ENCODE measurements around the gene MTRFR. TPM values are rescaled to one million over a fixed set of nuclear protein-coding genes. Genes with fewer than 3 reads are reported as not detected.

Gene MTRFR
- polyA plus RNA-seq, 1 donor (not counting 4 experiments of a cell fraction or from before 2014, with no cell fraction given), result 8.5 TPM

GRCh38 chr12:123261196-123261595 lies 28.0 kb downstream of the MTRFR start:
- H3K4me1 ChIP-seq (ENCODE audit: control insufficient read depth, extremely low read depth, insufficient read depth, low read length), result peaks cover 7% of the 10 kb centered on the region
- no peak overlapping the region for H3K4me3 ChIP-seq (ENCODE audit: control insufficient read depth in 2 of 3, extremely low read depth in 1 of 3, insufficient read depth in 2 of 3, low read depth in 1 of 3, low read length in 3 of 3)
- peaks cover 31 to 36% of the 10 kb centered on the region in 2 experiments for H3K36me3 ChIP-seq (ENCODE audit: control insufficient read depth in 2 of 2, extremely low read depth in 1 of 2, insufficient read depth in 2 of 2, low read length in 2 of 2)
- no peaks in the 10 kb centered on the region for H3K27me3 ChIP-seq (ENCODE audit: control insufficient read depth, extremely low read depth, insufficient read depth, low read length)
- dilution Hi-C loops (cut with MboI; ENCODE audit: extremely low pct_ligation_motif_present, low sequenced_read_pairs), result no loop called here
- H2AFZ ChIP-seq (ENCODE audit: control insufficient read depth, low read length), result no peak overlapping the region
- H3K9me1 ChIP-seq (ENCODE audit: control insufficient read depth, extremely low read depth, insufficient read depth, low read length), result no peaks in the 10 kb centered on the region
- H3K27ac ChIP-seq (ENCODE audit: control insufficient read depth, insufficient read depth, low read length), result no peak overlapping the region
- no peaks in the 10 kb centered on the region for H4K20me1 ChIP-seq (ENCODE audit: control insufficient read depth, extremely low read depth, insufficient read depth, low read length)
- H3K9me3 ChIP-seq (ENCODE audit: control insufficient read depth, low read depth, low read length), result no peaks in the 10 kb centered on the region
- H3K9ac ChIP-seq (ENCODE audit: control insufficient read depth, extremely low read depth, insufficient read depth, low read length), result no peak overlapping the region
- H3K79me2 ChIP-seq (ENCODE audit: control insufficient read depth, insufficient read depth, low read length), result peaks cover 21% of the 10 kb centered on the region
- TF ChIP-seq EZH2 (IDR thresholded peaks at IDR 0.05; ENCODE audit: low read length), result no peak
- TF ChIP-seq, protein P1, sequence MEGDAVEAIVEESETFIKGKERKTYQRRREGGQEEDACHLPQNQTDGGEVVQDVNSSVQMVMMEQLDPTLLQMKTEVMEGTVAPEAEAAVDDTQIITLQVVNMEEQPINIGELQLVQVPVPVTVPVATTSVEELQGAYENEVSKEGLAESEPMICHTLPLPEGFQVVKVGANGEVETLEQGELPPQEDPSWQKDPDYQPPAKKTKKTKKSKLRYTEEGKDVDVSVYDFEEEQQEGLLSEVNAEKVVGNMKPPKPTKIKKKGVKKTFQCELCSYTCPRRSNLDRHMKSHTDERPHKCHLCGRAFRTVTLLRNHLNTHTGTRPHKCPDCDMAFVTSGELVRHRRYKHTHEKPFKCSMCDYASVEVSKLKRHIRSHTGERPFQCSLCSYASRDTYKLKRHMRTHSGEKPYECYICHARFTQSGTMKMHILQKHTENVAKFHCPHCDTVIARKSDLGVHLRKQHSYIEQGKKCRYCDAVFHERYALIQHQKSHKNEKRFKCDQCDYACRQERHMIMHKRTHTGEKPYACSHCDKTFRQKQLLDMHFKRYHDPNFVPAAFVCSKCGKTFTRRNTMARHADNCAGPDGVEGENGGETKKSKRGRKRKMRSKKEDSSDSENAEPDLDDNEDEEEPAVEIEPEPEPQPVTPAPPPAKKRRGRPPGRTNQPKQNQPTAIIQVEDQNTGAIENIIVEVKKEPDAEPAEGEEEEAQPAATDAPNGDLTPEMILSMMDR (optimal IDR thresholded peaks at IDR 0.05 in 1 of 3, IDR thresholded peaks at IDR 0.05 in 1 of 3, conservative IDR thresholded peaks at IDR 0.05 in 1 of 3; ENCODE audit: extremely low read depth in 1 of 3, insufficient read depth in 2 of 3, low read length in 3 of 3), result no peak
- no peak for DNase-seq (ENCODE audit: low read depth, low spot score)
- H3K4me2 ChIP-seq (ENCODE audit: control insufficient read depth, extremely low read depth, insufficient read depth, low read depth, low read length), result no peak overlapping the region
- FAIRE-seq, result no peak

DNA sequence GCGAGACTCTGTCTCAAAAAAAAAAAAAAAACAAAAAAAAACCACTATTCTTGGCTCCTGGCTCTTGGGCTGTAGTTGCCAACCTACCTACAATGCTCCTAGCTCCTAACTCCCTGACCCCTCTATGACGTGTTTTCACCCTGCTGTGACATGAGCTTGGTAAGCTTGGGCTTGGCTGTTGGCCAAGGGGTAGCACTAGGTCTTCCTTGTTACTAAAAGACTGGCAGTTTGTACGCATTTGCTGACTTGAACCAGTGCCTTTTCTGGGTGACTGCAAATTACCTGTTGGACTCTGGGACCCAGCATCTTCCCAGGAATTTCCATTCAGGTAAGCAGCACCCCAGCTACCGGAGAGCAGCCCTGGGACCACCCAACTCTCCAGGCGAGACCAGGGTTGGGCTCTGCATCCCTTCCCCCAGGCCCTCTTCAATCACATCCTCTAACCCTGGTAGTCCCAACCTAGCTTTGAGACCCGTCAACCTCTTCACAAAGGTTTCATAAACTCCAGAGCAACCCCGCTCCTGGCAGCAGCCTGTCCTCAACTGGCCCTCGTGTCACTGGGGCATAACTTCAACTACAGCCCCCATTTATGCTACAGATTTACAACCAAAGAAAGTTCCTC lies 30.1 kb downstream of the MTRFR start:
- Histone ChIP-seq H3K9me1 (ENCODE audit: control insufficient read depth, extremely low read depth, insufficient read depth, low read length) (no peaks in the 10 kb centered on the region), H3K4me1 (ENCODE audit: control insufficient read depth, extremely low read depth, insufficient read depth, low read length) (peaks cover 7% of the 10 kb centered on the region), H3K4me3 (ENCODE audit: control insufficient read depth in 2 of 3, extremely low read depth in 1 of 3, insufficient read depth in 2 of 3, low read depth in 1 of 3, low read length in 3 of 3) (no peak overlapping the region), H3K9me3 (ENCODE audit: control insufficient read depth, low read depth, low read length) (no peaks in the 10 kb centered on the region), H3K27ac (ENCODE audit: control insufficient read depth, insufficient read depth, low read length) (no peak overlapping the region), H4K20me1 (ENCODE audit: control insufficient read depth, extremely low read depth, insufficient read depth, low read length) (peaks cover 4% of the 10 kb centered on the region), H3K4me2 (ENCODE audit: control insufficient read depth, extremely low read depth, insufficient read depth, low read depth, low read length) (no peak overlapping the region), H2AFZ (ENCODE audit: control insufficient read depth, low read length) (no peak overlapping the region), H3K9ac (ENCODE audit: control insufficient read depth, extremely low read depth, insufficient read depth, low read length) (no peak overlapping the region), H3K79me2 (ENCODE audit: control insufficient read depth, insufficient read depth, low read length) (peaks cover 39% of the 10 kb centered on the region), H3K27me3 (ENCODE audit: control insufficient read depth, extremely low read depth, insufficient read depth, low read length) (no peaks in the 10 kb centered on the region), H3K36me3 (ENCODE audit: control insufficient read depth in 2 of 2, extremely low read depth in 1 of 2, insufficient read depth in 2 of 2, low read length in 2 of 2) (peaks cover 32 to 39% of the 10 kb centered on the region in 2 experiments)
- TF ChIP-seq, protein P1 (optimal IDR thresholded peaks at IDR 0.05 in 1 of 3, IDR thresholded peaks at IDR 0.05 in 1 of 3, conservative IDR thresholded peaks at IDR 0.05 in 1 of 3; ENCODE audit: extremely low read depth in 1 of 3, insufficient read depth in 2 of 3, low read length in 3 of 3), result no peak
- TF ChIP-seq EZH2 (IDR thresholded peaks at IDR 0.05; ENCODE audit: low read length), result no peak
- FAIRE-seq (no peak), DNase-seq (ENCODE audit: low read depth, low spot score) (no peak)
- dilution Hi-C loops (cut with MboI; ENCODE audit: extremely low pct_ligation_motif_present, low sequenced_read_pairs), result no loop called here

All from keratinocyte (primary cell).